Common myeloid progenitor, CD34-positive (primary cell): ENCODE data around the gene LIMS2.

Experiments
- CTCF ChIA-PET: fragments of 350-600 bp; sonication (Branson Sonifier 250); formaldehyde crosslinking; loops from one replicate; lab custom pipeline; 2021; ENCODE audit warnings: antibody characterized with exemption; lab: Charles Lee
- POLR2A ChIA-PET: fragments of 350-600 bp; sonication (Branson Sonifier 250); formaldehyde crosslinking; loops from one replicate; lab custom pipeline; 2021; ENCODE audit warnings: antibody characterized with exemption; lab: Charles Lee
- DNase-seq, 3 donors: peaks; one replicate each; pipeline versions ENCODE4 v3.0.0 to v3.0.0-alpha.2; 2013
- H3K27ac ChIP-seq, 2 experiments: 1 replicate in 1 of 2; 2 replicates in 1 of 2; pipeline ENCODE4 v1.7.0; 2013; ENCODE audit warnings: inconsistent platforms in 2 of 2, low read length in 2 of 2, mild to moderate bottlenecking in 2 of 2, low read depth in 1 of 2, moderate library complexity in 1 of 2; ENCODE audit not compliant: severe bottlenecking in 2 of 2, insufficient read depth in 1 of 2, poor library complexity in 1 of 2
- H3K27me3 ChIP-seq, 5 experiments: replicated peaks in 2 of 5; 1 replicate in 3 of 5; 2 replicates in 2 of 5; pipeline versions ENCODE4 v1.6.1 to v1.7.0; 2013; ENCODE audit warnings: low read length in 4 of 5, mild to moderate bottlenecking in 2 of 5, moderate library complexity in 2 of 5, inconsistent platforms in 1 of 5; ENCODE audit not compliant: insufficient read depth in 5 of 5, control insufficient read depth in 4 of 5
- H3K36me3 ChIP-seq, 4 experiments: 1 replicate in 2 of 4; 2 replicates in 2 of 4; pipeline versions ENCODE4 v1.6.1 to v1.7.0; 2013; ENCODE audit warnings: low read length in 3 of 4, control low read depth in 1 of 4, mild to moderate bottlenecking in 1 of 4; ENCODE audit not compliant: control insufficient read depth in 4 of 4, insufficient read depth in 4 of 4
- H3K4me1 ChIP-seq, 4 experiments: 1 replicate in 3 of 4; 2 replicates in 1 of 4; pipeline versions ENCODE4 v1.6.1 to v1.7.1; 2013; ENCODE audit warnings: low read length in 3 of 4, mild to moderate bottlenecking in 3 of 4, control low read depth in 1 of 4, inconsistent platforms in 1 of 4, moderate library complexity in 1 of 4; ENCODE audit not compliant: control insufficient read depth in 4 of 4, insufficient read depth in 4 of 4; ENCODE audit errors: control extremely low read depth in 1 of 4
- H3K4me3 ChIP-seq, 7 experiments: 1 replicate in 4 of 7; 2 replicates in 3 of 7; pipeline versions ENCODE4 v1.5.1 to v1.7.0; 2013; ENCODE audit warnings: mild to moderate bottlenecking in 7 of 7, low read length in 6 of 7, moderate library complexity in 6 of 7, inconsistent platforms in 2 of 7, low read depth in 2 of 7, control low read depth in 1 of 7; ENCODE audit not compliant: insufficient read depth in 4 of 7, control insufficient read depth in 1 of 7; ENCODE audit errors: extremely low read depth in 1 of 7
- H3K9me3 ChIP-seq, 5 experiments: 1 replicate in 4 of 5; 2 replicates in 1 of 5; pipeline versions ENCODE4 v1.6.1 to v1.7.1; 2013; ENCODE audit warnings: low read length in 4 of 5, mild to moderate bottlenecking in 2 of 5, inconsistent platforms in 1 of 5, low read depth in 1 of 5, moderate library complexity in 1 of 5; ENCODE audit not compliant: control insufficient read depth in 4 of 5, insufficient read depth in 2 of 5; ENCODE audit errors: control extremely low read depth in 1 of 5
- WGBS: methylation state at CpG from one replicate; pipeline ENCODE4 v1.1.5; 2013; ENCODE audit not compliant: insufficient coverage; 5-methylcytosine and 5-hydroxymethylcytosine counted together

The LIMS2 gene

DNA sequence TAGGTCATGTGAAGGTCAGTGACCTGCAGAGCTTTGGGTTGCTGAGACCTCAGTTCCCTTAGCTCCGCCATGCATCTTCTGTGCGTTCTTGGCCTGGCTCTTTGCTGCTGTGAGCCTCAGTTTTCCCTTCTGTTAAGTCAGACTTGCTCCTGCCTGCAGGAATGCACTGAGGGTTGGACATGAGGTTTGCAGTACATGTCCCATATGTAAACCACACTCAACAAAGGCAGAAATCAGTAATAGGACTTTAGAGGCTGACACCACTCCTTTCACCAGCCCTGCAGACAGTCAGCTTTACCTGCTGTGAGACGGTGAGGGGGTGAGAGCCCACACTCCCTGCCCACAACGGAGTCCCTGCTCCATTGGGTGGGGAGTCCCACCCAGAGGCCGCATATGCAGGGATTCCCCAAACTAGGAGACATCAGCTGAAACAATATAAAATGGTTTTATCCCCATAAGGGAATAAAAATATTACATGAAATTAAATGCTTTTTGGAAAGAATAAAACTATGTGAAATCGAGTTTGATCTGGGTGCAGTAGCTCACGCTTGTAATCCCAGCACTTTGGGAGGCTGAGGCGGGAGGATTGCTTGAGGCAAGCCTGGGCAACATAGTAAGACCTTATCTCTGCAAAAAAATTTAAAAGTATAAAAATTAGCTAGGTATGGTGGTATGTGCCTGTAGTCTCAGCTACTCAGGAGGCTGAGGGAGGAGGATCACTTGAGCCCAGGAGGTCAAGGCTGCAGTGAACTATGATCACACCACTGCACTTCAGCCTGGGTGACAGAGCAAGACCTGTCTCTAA lies 84.7 kb downstream of the LIMS2 start:
- Histone ChIP-seq H3K27me3 (no peaks in the 10 kb centered on the region), H3K4me1 (no peaks in the 10 kb centered on the region), H3K9me3 (no peaks in the 10 kb centered on the region), H3K27ac (no peak overlapping the region), H3K4me3 (no peak overlapping the region), H3K36me3 (no peaks in the 10 kb centered on the region)
- no peak for DNase-seq
- CTCF ChIA-PET = interaction anchor here (0.6 to 6.0 kb wide), 36 partner anchors 7 to 483 kb away, joined by 3 to 89 read pairs (median 4); no protein-coding TSS in a partner anchor
- POLR2A ChIA-PET = interaction anchor here (0.6 kb wide), 1 partner anchor 227 kb away, joined by 5 read pairs; no protein-coding TSS in a partner anchor
- 100% methylated on average over 5 of the region's 8 CpGs for WGBS

GRCh38 chr2:127589841-127590240 lies 85.5 kb downstream of the LIMS2 start:
- H3K4me3 ChIP-seq = no peak overlapping the region
- CTCF ChIA-PET = interaction anchor here (0.9 to 6.0 kb wide), 6 partner anchors 10 to 106 kb away, joined by 3 to 89 read pairs (median 10); no protein-coding TSS in a partner anchor
- H3K27me3 ChIP-seq = no peaks in the 10 kb centered on the region
- no peaks in the 10 kb centered on the region for H3K9me3 ChIP-seq
- no peaks in the 10 kb centered on the region for H3K36me3 ChIP-seq
- 80% methylated on average over 1 of the region's 5 CpGs for WGBS
- POLR2A ChIA-PET = no interaction called here
- no peak for DNase-seq
- no peaks in the 10 kb centered on the region for H3K4me1 ChIP-seq
- H3K27ac ChIP-seq = no peak overlapping the region

GRCh38 chr2:127589358-127589757 lies 86.0 kb downstream of the LIMS2 start:
- no peaks in the 10 kb centered on the region for H3K36me3 ChIP-seq
- H3K4me1 ChIP-seq = no peaks in the 10 kb centered on the region
- no peaks in the 10 kb centered on the region for H3K27me3 ChIP-seq
- no peak overlapping the region for H3K27ac ChIP-seq
- DNase-seq = no peak
- H3K4me3 ChIP-seq = no peak overlapping the region
- ChIA-PET POLR2A (no interaction called here), CTCF (interaction anchor here (1.0 to 6.0 kb wide), 4 partner anchors 42 to 107 kb away, joined by 3 to 89 read pairs (median 24); no protein-coding TSS in a partner anchor)
- no peaks in the 10 kb centered on the region for H3K9me3 ChIP-seq
- WGBS = 100% methylated on average over 2 of the region's 3 CpGs
